HepG2 (cell line): ENCODE results near the gene CSNK1D. TPM values are rescaled to one million over a fixed set of nuclear protein-coding genes. Genes with fewer than 3 reads are reported as not detected.

Experiments used
- ARNT2 ChIP-seq: sonication (generic); formaldehyde crosslinking; IDR thresholded peaks from 2 replicates; pipeline ENCODE4 v1.8.0; 2022; ENCODE audit warnings: mild to moderate bottlenecking, low read depth, missing genetic modification reagents, moderate library complexity
- ATF7-NPFF ChIP-seq: sonication (generic); formaldehyde crosslinking; IDR thresholded peaks from 2 replicates; pipeline ENCODE4 v1.8.1; 2023; ENCODE audit warnings: mild to moderate bottlenecking, low read depth, missing genetic modification reagents, moderate library complexity
- EZH2 ChIP-seq: conservative IDR thresholded peaks from 2 replicates; pipeline ENCODE4 v1.6.1; 2012; ENCODE audit warnings: mild to moderate bottlenecking, low read depth, low read length, moderate library complexity
- FOXO1 ChIP-seq: sonication (generic); formaldehyde crosslinking; IDR thresholded peaks from 2 replicates; pipeline ENCODE4 v1.4.0; 2020; ENCODE audit warnings: missing genetic modification reagents
- HNF4A ChIP-seq: sonication (generic); formaldehyde crosslinking; IDR thresholded peaks from 2 replicates; pipeline ENCODE4 v1.4.0; 2020; ENCODE audit warnings: missing genetic modification reagents
- IRX3 ChIP-seq: sonication (generic); formaldehyde crosslinking; IDR thresholded peaks from 2 replicates; pipeline ENCODE4 v1.8.1; 2023; ENCODE audit warnings: mild to moderate bottlenecking, low read depth, missing genetic modification reagents, borderline replicate concordance
- KMT2A ChIP-seq: sonication (generic); formaldehyde crosslinking; IDR thresholded peaks from 2 replicates; pipeline ENCODE4 v1.4.0; 2020; ENCODE audit warnings: missing genetic modification reagents
- MXD4 ChIP-seq: IDR thresholded peaks from 2 replicates; pipeline ENCODE4 v1.6.1; 2016; ENCODE audit warnings: mild to moderate bottlenecking, missing biosample characterization, missing genetic modification reagents
- PHF8 ChIP-seq: sonication (generic); formaldehyde crosslinking; IDR thresholded peaks from 2 replicates; pipeline ENCODE4 v1.5.0; 2020; ENCODE audit warnings: missing genetic modification reagents
- RCOR2 ChIP-seq: IDR thresholded peaks from 2 replicates; pipeline ENCODE4 v1.6.1; 2016; ENCODE audit warnings: missing biosample characterization, missing genetic modification reagents
- U2AF2 ChIP-seq: fragments of 200-400 bp; formaldehyde crosslinking; IDR thresholded peaks from 2 replicates; pipeline ENCODE4 v1.6.1; 2017; ENCODE audit warnings: low read depth, mild to moderate bottlenecking, low read length
- ZBTB8A ChIP-seq: sonication (generic); formaldehyde crosslinking; IDR thresholded peaks from 2 replicates; pipeline ENCODE4 v1.4.0; 2020; ENCODE audit warnings: mild to moderate bottlenecking, low read depth, missing genetic modification reagents, borderline replicate concordance
- ZNF34 ChIP-seq: sonication (generic); formaldehyde crosslinking; IDR thresholded peaks from 2 replicates; pipeline ENCODE4 v1.4.0; 2020; ENCODE audit warnings: mild to moderate bottlenecking, missing genetic modification reagents, borderline replicate concordance
- ZNF383 ChIP-seq: sonication (generic); formaldehyde crosslinking; IDR thresholded peaks from 2 replicates; pipeline ENCODE4 v1.4.0; 2020; ENCODE audit warnings: missing genetic modification reagents, mild to moderate bottlenecking, borderline replicate concordance
- ZZZ3 ChIP-seq: sonication (generic); formaldehyde crosslinking; IDR thresholded peaks from 2 replicates; pipeline ENCODE4 v1.4.0; 2020; ENCODE audit warnings: missing genetic modification reagents, mild to moderate bottlenecking, borderline replicate concordance
- polyA plus RNA-seq, 8 experiments: library from polyadenylated mRNA; depleted of rRNA in 3 of 8; stranded (reverse) in 7 of 8; unstranded in 1 of 8; fragments of >200 nt; fragmentation: Illumina TruSeq in 4 of 8; extraction: Trizol in 4 of 8; gene quantifications; 2 replicates each; pipeline versions ENCODE4 v1.2.1 to v1.2.3, GENCODE V29; 2011 to 2016; ENCODE audit warnings: low read depth in 4 of 8, missing spikeins in 1 of 8, mixed read lengths in 1 of 8; ENCODE audit not compliant: insufficient read depth in 1 of 8
- total RNA-seq, 5 experiments: library from RNA; depleted of rRNA; stranded (reverse); fragments of >200 nt; fragmentation: Illumina TruSeq; extraction: Trizol; gene quantifications; 2 replicates each; pipeline ENCODE4 v1.2.3, GENCODE V29; 2016; ENCODE audit warnings: low read depth in 1 of 5
- TF ChIP-seq, protein P1 (sequence below): sonication (generic); formaldehyde crosslinking; IDR thresholded peaks from 2 replicates; pipeline ENCODE4 v1.9.0; 2021; ENCODE audit warnings: missing genetic modification reagents, borderline replicate concordance
- TF ChIP-seq, protein P2 (sequence below): sonication (generic); formaldehyde crosslinking; IDR thresholded peaks from 2 replicates; pipeline ENCODE4 v1.4.0; 2020; ENCODE audit warnings: missing genetic modification reagents, borderline replicate concordance
- TF ChIP-seq, protein P3 (sequence below): IDR thresholded peaks from 2 replicates; pipeline ENCODE4 v1.6.1; 2016; ENCODE audit warnings: missing biosample characterization, missing genetic modification reagents, low read depth
- TF ChIP-seq, protein P4 (sequence below): sonication (generic); formaldehyde crosslinking; IDR thresholded peaks from 2 replicates; pipeline ENCODE4 v1.5.1; 2020; ENCODE audit warnings: missing genetic modification reagents, mild to moderate bottlenecking, borderline replicate concordance
- TF ChIP-seq, protein P5 (sequence below): IDR thresholded peaks from 2 replicates; pipeline ENCODE4 v1.6.1; 2012; ENCODE audit warnings: inconsistent platforms

Gene CSNK1D
- total and polyA plus RNA-seq, 2 of the 13 experiments (the other 11 are each of a cell fraction or from before 2014, with no cell fraction given), result 31.5 to 128 TPM

DNA sequence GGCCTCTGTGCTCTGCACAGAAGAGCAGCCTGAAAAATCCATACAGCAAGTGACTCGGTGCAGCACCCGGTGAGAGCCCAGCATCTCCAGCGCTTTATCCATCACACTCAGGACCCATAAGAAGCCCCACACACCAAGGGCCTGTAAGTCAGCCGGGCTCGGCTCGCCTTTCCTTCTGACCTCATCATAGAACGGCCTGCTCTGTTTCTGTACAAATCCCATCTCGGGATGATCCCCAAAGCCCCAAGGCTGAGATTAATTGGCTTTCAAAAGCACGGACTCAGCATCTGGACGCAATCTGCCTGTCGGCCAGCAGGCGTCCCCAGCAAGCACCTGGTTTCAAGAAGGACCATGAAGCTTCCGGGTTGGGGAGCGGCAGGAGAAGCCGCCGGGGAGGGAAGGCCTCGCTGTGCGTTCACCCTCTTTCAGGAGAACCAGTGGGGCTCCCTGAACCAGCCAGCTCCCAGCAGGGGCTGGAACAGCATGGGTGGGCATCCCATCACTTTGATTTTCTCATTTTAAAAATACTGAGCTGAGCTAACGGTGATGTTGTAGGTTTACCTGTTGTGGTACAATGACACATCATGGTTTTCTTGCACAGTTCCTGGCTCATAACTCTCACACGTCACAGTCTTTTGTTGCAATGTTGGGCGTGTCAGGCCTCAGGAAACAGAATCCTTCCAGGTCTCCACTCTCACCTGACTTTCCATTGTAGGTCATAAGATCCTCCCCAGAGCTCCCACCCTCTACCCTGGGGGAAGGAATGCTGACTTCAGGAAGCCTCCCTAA lies 67.6 kb downstream of the CSNK1D start (continued):
- TF ChIP-seq, protein P1, sequence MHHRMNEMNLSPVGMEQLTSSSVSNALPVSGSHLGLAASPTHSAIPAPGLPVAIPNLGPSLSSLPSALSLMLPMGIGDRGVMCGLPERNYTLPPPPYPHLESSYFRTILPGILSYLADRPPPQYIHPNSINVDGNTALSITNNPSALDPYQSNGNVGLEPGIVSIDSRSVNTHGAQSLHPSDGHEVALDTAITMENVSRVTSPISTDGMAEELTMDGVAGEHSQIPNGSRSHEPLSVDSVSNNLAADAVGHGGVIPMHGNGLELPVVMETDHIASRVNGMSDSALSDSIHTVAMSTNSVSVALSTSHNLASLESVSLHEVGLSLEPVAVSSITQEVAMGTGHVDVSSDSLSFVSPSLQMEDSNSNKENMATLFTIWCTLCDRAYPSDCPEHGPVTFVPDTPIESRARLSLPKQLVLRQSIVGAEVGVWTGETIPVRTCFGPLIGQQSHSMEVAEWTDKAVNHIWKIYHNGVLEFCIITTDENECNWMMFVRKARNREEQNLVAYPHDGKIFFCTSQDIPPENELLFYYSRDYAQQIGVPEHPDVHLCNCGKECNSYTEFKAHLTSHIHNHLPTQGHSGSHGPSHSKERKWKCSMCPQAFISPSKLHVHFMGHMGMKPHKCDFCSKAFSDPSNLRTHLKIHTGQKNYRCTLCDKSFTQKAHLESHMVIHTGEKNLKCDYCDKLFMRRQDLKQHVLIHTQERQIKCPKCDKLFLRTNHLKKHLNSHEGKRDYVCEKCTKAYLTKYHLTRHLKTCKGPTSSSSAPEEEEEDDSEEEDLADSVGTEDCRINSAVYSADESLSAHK, result no peak
- TF ChIP-seq MXD4 (CRISPR knock-in tag), result peak; percentile 83
- TF ChIP-seq ZBTB8A (CRISPR knock-in tag), result no peak
- no peak for TF ChIP-seq EZH2
- no peak for TF ChIP-seq ZZZ3
- TF ChIP-seq, protein P2, sequence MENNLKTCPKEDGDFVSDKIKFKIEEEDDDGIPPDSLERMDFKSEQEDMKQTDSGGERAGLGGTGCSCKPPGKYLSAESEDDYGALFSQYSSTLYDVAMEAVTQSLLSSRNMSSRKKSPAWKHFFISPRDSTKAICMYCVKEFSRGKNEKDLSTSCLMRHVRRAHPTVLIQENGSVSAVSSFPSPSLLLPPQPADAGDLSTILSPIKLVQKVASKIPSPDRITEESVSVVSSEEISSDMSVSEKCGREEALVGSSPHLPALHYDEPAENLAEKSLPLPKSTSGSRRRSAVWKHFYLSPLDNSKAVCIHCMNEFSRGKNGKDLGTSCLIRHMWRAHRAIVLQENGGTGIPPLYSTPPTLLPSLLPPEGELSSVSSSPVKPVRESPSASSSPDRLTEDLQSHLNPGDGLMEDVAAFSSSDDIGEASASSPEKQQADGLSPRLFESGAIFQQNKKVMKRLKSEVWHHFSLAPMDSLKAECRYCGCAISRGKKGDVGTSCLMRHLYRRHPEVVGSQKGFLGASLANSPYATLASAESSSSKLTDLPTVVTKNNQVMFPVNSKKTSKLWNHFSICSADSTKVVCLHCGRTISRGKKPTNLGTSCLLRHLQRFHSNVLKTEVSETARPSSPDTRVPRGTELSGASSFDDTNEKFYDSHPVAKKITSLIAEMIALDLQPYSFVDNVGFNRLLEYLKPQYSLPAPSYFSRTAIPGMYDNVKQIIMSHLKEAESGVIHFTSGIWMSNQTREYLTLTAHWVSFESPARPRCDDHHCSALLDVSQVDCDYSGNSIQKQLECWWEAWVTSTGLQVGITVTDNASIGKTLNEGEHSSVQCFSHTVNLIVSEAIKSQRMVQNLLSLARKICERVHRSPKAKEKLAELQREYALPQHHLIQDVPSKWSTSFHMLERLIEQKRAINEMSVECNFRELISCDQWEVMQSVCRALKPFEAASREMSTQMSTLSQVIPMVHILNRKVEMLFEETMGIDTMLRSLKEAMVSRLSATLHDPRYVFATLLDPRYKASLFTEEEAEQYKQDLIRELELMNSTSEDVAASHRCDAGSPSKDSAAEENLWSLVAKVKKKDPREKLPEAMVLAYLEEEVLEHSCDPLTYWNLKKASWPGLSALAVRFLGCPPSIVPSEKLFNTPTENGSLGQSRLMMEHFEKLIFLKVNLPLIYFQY (CRISPR knock-in tag), result peak; percentile 89
- TF ChIP-seq FOXO1 (CRISPR knock-in tag), result no peak
- no peak for TF ChIP-seq U2AF2
- TF ChIP-seq PHF8 (CRISPR knock-in tag), result peak; percentile 63
- peak; percentile 82 for TF ChIP-seq KMT2A
- TF ChIP-seq, protein P3, sequence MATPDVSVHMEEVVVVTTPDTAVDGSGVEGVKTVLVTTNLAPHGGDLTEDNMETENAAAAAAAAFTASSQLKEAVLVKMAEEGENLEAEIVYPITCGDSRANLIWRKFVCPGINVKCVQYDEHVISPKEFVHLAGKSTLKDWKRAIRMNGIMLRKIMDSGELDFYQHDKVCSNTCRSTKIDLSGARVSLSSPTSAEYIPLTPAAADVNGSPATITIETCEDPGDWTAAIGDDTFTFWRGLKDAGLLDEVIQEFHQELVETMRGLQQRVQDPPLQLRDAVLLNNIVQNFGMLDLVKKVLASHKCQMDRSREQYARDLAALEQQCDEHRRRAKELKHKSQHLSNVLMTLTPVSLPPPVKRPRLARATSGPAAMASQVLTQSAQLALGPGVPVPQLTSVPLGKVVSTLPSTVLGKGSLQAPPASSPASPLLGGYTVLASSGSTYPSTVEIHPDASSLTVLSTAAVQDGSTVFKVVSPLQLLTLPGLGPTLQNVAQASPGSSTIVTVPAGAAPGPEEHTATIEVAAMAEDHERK (CRISPR knock-in tag), result no peak; the same call in 1 of the 2 replicates
- no peak for TF ChIP-seq IRX3 (CRISPR knock-in tag)
- no peak for TF ChIP-seq ZNF383 (CRISPR knock-in tag)
- TF ChIP-seq ATF7-NPFF (CRISPR knock-in tag), result no peak
- no peak for TF ChIP-seq ZNF34 (CRISPR knock-in tag)
- TF ChIP-seq, protein P4, sequence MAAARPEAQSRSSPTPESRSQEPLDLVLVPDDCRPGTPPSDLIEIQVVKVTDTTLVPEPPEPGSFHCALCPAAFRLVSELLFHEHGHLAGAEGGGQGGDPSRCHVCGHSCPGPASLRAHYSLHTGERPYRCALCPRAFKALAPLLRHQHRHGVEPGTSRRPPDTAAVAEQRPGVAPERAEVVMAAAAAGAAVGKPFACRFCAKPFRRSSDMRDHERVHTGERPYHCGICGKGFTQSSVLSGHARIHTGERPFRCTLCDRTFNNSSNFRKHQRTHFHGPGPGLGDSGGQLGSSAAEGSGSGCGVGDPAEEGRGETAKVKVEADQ (CRISPR knock-in tag), result 0 out of 2 replicates have a peak, but pooled peaks have one; percentile 64
- TF ChIP-seq ARNT2, result peak; percentile 68
- TF ChIP-seq, protein P5, sequence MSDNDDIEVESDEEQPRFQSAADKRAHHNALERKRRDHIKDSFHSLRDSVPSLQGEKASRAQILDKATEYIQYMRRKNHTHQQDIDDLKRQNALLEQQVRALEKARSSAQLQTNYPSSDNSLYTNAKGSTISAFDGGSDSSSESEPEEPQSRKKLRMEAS, result peak; percentile 72; the same call in 1 of the 2 replicates
- TF ChIP-seq HNF4A, result no peak; the same call in 1 of the 2 replicates
- TF ChIP-seq RCOR2, result 0 out of 2 replicates have a peak, but pooled peaks have one; percentile 41
